AG08396 (cell line): Measurements from ENCODE around the gene PCDHA5.
"Not testable (repeated sequence)": the region's sequence is repeated elsewhere in the genome, so short reads cannot be mapped to it uniquely, and the experiment has no call there.

Source experiments
- DNase-seq: peaks from one replicate; pipeline ENCODE4 v3.0.0; 2012; ENCODE audit warnings: low spot score, mixed read lengths

Gene PCDHA5

DNA sequence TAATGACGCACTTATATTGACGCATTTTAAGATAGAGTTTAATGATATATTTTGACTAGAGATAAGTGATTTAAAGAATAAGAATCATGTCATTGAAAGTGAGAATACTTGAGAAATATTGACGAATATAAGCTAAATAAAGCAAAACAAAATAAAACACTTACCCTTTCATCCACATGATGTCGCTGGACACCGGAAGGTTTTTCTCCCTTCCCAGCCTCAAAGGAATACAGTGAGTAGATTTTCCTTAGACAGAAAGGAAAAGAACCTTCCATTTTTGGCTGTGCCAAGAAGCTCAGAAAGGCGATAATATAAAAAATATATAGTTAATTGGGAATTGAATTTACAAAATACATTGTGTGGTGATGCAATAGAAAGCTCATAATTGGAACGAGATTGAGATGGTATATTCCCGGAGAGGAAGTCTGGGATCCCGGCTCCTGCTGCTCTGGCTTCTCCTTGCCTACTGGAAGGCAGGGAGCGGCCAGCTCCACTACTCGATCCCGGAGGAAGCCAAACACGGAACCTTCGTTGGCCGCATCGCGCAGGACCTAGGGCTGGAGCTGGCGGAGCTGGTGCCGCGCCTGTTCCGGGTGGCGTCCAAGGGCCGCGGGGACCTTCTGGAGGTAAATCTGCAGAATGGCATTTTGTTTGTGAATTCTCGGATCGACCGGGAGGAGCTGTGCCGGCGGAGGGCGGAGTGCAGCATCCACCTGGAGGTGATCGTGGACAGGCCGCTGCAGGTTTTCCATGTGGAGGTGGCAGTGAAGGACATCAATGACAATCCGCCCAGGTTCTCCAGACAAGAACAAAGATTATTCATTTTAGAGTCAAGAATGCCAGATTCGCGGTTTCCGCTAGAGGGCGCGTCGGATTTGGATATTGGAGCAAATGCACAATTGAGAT is at the start of gene PCDHA5:
Gene PCDHA5, plus strand, starts transcription at position 239 of the 906 bp plus-strand sequence.
- peak; percentile 41 for DNase-seq

DNA sequence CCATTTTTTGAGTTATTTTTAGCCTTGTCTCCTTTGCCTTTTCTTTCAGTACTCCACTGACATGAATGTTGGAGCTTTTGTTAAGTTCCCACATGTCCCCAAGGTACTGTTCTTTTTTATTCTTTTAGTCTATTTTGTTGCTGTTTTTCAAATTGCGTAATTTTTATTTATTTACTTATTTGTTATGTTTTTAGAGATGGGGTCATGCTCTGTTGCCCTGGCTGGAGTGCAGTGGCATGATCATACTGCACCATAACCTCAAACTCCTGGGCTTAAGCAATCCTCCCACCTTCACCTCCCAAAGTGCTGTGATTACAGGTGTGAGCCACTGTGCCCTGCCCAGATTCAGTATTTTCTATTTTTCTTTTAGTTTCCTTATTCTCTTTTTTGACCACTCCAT is 40.9 kb upstream of the PCDHA5 start:
- DNase-seq: no peak

DNA sequence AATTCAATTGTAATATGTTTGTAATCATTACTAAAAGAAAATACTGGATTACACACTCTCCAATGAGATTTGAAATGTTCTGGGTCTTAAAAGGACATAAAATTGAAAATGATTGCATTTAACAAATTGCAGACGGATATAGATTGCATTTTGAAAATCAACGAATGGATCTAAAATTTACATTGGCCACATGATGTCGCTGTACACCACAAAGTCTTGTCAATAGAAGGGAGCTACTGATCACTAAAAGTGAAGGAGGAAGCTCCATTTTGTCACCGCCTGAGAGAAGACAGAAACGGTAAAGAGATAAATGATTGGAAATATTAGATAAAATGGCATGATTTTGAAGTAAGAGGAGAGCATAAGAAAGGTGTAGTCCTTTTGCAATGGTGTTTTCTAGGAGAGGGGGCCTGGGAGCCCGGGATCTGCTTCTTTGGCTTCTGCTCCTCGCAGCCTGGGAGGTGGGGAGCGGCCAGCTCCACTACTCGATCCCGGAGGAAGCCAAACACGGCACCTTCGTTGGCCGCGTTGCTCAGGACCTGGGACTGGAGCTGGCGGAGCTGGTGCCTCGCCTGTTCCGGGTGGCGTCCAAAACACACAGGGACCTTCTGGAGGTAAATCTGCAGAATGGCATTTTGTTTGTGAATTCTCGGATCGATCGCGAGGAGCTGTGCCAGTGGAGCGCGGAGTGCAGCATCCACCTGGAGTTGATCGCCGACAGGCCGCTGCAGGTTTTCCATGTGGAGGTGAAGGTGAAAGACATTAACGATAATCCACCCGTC is 35.3 kb upstream of the PCDHA5 start, which contains the start of gene PCDHA1:
Gene PCDHA1, plus strand, starts transcription at position 236 of the 782 bp plus-strand sequence.
- no peak for DNase-seq

DNA sequence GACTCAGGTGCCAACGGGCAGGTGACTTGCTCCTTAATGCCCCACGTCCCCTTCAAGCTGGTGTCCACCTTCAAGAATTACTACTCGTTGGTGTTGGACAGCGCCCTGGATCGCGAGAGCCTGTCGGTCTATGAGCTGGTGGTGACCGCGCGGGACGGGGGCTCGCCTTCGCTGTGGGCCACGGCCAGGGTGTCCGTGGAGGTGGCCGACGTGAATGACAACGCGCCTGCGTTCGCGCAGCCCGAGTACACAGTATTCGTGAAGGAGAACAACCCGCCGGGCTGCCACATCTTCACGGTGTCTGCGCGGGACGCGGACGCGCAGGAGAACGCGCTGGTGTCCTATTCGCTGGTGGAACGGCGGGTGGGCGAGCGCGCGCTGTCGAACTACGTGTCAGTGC is 34.0 kb upstream of the PCDHA5 start:
- not testable (repeated sequence) for DNase-seq

DNA sequence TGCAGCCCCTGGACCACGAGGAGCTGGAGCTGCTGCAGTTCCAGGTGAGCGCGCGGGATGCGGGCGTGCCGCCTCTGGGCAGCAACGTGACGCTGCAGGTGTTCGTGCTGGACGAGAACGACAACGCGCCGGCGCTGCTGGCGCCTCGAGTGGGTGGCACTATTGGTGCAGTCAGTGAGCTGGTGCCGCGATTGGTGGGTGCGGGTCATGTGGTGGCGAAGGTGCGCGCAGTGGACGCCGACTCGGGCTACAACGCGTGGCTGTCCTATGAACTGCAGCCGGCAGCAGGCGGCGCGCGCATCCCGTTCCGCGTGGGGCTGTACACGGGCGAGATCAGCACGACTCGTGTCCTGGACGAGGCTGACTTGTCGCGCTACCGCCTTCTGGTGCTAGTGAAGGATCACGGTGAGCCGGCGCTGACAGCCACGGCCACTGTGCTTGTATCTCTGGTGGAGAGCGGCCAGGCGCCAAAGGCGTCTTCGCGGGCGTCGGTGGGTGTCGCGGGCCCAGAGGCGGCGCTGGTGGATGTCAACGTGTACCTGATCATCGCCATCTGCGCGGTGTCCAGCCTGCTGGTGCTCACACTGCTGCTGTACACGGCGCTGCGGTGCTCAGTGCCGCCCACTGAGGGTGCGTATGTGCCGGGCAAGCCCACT is 33.4 kb upstream of the PCDHA5 start:
- not testable (repeated sequence) for DNase-seq

DNA sequence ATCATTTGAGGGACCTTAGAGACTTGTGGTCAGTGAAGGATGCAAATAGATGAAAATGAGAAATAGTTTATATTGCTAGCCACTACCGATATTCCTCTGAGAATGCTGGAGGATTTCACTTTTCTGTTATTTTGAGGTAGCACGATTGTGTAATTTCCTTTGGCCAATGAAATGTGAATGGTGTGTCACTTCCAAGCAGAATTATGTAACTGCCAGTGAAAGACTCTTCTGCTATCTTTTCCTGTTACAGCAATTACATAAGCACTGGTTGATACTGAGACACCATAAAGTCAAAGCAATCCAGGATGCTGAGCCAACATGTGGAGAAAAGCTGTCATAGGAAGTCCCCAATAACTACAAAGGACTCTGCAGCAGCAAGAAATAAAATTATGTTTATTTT is 30.3 kb upstream of the PCDHA5 start:
- DNase-seq: no peak

DNA sequence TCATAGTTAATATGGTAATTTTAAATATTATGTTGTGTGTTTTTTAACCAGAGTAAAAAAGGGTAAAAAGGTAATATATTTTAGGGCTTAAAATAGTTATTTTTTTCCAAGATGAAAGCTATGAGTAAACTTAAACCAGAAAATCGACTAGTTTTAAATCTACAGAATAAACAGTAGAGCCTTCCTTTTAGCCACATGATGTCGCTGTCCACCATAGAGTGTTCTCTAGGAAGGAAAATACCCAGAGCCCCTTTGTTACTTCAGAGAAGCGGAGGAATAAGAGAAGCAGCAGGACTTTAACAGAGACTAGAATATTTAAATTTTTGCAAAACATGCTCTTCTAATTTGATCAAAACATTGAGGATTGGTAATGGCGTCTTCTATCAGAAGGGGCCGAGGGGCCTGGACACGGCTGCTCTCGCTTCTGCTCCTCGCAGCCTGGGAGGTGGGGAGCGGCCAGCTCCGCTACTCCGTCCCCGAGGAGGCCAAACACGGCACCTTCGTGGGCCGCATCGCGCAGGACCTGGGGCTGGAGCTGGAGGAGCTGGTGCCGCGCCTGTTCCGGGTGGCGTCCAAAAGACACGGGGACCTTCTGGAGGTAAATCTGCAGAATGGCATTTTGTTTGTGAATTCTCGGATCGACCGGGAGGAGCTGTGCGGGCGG is 26.7 kb upstream of the PCDHA5 start, which contains the start of gene PCDHA2:
Gene PCDHA2, plus strand, starts transcription at position 258 of the 664 bp plus-strand sequence.
- peak; percentile 38 for DNase-seq

DNA sequence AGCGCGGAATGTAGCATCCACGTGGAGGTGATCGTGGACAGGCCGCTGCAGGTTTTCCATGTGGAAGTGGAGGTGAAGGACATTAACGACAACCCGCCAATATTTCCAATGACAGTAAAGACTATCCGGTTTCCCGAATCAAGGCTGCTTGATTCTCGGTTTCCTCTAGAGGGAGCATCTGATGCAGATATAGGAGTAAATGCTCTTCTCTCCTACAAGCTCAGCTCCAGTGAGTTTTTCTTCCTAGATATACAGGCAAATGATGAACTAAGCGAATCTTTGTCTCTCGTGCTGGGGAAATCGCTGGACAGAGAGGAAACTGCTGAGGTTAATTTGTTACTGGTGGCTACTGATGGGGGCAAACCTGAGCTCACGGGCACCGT is 26.2 kb upstream of the PCDHA5 start:
- peak; percentile 62 for DNase-seq

DNA sequence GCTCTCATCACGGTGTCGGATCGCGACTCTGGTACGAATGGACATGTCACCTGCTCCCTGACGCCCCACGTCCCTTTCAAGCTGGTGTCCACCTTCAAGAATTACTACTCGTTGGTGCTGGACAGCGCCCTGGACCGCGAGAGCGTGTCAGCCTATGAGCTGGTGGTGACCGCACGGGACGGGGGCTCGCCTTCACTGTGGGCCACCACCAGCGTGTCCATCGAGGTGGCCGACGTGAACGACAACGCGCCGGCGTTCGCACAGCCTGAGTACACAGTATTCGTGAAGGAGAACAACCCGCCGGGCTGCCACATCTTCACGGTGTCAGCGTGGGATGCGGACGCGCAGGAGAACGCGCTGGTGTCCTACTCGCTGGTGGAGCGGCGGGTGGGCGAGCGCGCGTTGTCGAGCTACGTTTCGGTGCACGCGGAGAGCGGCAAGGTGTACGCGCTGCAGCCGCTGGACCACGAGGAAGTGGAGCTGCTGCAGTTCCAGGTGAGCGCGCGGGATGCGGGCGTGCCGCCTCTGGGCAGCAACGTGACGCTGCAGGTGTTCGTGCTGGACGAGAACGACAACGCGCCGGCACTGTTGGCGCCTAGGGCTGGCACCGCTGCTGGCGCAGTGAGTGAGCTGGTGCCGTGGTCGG is 25.2 kb upstream of the PCDHA5 start:
- not testable (repeated sequence) for DNase-seq

DNA sequence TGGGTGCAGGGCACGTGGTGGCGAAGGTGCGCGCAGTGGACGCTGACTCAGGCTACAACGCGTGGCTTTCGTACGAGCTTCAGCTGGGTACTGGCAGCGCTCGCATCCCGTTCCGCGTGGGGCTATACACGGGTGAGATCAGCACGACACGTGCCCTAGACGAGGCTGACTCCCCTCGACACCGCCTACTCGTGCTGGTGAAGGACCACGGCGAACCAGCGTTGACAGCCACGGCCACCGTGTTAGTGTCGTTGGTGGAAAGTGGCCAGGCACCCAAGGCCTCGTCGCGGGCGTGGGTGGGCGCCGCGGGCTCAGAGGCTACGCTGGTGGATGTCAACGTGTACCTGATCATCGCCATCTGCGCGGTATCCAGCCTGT is 24.7 kb upstream of the PCDHA5 start:
- DNase-seq: no peak

DNA sequence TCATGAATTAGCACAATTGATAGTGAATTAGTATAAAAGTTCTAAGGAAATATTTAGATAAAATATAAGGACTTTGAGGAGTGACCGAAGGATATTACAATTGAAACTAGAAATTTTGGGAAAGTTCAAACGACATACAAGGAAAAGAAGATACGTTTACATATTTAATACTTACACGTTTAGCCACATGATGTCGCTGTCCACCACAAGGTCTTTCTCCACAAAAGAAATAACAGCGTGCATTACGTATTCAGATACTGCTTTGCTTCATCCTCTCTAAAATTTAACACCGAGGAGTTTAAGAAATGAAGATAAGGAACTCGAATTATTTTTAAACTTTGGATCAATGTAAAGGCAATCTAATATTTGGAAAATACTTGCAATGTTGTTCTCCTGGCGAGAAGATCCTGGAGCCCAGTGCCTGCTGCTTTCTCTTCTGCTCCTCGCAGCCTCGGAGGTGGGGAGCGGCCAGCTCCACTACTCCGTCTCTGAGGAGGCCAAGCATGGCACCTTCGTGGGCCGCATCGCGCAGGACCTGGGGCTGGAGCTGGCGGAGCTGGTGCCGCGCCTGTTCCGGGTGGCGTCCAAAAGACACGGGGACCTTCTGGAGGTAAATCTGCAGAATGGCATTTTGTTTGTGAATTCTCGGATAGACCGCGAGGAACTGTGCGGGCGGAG is 20.5 kb upstream of the PCDHA5 start, which contains the start of gene PCDHA3:
Gene PCDHA3, plus strand, starts transcription at position 242 of the 678 bp plus-strand sequence.
- DNase-seq: peak; percentile 46

DNA sequence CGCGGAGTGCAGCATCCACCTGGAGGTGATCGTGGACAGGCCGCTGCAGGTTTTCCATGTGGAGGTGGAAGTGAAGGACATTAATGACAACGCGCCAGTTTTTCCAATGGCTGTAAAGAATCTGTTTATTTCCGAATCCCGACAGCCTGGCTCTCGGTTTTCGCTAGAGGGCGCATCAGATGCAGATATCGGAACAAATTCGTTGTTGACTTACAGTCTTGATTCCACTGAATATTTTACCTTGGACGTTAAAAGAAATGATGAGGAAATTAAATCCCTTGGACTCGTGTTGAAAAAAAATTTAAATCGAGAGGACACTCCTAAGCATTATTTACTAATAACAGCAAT is 19.9 kb upstream of the PCDHA5 start:
- peak; percentile 61 for DNase-seq

DNA sequence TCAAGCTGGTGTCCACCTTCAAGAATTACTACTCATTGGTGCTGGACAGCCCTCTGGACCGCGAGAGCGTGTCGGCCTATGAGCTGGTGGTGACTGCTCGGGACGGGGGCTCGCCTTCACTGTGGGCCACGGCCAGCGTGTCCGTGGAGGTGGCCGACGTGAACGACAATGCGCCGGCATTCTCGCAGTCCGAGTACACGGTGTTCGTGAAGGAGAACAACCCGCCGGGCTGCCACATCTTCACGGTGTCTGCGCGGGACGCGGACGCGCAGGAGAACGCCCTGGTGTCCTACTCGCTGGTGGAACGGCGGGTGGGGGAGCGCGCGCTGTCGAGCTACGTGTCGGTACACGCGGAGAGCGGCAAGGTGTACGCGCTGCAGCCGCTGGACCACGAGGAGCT is 19.0 kb upstream of the PCDHA5 start:
- DNase-seq: not testable (repeated sequence)

DNA sequence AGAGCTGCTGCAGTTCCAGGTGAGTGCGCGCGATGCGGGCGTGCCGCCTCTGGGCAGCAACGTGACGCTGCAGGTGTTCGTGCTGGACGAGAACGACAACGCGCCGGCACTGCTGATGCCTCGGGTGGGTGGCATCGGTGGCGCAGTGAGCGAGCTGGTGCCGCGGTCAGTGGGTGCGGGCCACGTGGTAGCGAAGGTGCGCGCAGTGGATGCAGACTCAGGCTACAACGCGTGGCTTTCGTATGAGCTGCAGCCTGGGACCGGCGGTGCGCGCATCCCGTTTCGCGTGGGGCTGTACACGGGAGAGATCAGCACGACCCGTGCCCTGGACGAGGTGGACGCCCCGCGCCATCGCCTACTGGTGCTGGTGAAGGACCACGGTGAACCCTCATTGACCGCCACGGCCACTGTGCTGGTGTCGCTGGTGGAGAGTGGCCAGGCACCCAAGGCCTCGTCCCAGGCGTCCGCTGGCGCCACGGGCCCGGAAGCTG is 18.6 kb upstream of the PCDHA5 start:
- no peak for DNase-seq

DNA sequence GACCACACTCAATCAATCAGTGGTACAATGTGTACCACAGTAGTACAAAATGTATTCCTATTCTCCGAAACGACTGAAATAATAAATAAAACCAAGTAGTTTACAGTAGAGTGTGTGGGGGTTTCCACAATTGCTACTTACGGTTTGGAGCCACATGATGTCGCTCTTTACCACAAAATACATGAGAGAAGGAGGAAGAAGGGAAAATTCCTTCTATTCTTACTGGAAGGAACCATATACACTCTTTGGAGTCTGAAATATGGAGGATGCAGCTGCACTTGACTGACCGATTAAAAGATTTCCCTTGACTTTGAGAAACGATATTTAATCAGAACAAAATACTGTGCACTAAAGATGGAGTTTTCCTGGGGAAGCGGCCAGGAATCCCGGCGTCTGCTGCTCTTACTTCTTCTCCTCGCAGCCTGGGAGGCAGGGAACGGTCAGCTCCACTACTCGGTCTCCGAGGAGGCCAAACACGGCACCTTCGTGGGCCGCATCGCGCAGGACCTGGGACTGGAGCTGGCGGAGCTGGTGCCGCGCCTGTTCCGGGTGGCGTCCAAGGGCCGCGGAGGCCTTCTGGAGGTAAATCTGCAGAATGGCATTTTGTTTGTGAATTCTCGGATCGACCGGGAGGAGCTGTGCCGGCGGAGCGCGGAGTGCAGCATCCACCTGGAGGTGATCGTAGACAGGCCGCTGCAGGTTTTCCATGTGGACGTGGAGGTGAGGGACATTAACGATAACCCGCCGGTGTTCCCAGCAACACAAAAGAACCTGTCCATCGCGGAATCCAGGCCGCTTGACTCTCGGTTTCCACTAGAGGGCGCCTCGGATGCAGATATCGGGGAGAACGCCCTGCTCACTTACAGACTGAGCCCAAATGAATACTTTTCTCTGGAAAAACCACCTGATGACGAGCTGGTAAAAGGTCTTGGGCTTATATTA is 14.3 kb upstream of the PCDHA5 start, which contains the start of gene PCDHA4:
Gene PCDHA4, plus strand, starts transcription at position 235 of the 942 bp plus-strand sequence.
- peak; percentile 37 for DNase-seq

DNA sequence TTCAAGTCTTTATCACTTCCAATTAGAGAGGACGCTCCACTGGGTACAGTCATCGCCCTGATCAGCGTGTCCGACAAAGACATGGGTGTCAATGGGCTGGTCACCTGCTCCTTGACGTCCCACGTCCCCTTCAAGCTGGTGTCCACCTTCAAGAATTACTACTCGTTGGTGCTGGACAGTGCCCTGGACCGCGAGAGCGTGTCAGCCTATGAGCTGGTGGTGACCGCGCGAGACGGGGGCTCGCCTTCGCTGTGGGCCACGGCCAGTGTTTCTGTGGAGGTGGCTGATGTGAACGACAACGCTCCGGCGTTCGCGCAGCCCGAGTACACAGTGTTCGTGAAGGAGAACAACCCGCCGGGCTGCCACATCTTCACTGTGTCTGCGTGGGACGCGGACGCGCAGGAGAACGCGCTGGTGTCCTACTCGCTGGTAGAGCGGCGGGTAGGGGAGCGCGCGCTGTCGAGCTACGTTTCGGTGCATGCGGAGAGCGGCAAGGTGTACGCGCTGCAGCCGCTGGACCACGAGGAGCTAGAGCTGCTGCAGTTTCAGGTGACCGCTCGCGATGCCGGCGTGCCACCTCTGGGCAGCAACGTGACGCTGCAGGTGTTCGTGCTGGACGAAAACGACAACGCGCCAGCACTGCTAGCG is 13.0 kb upstream of the PCDHA5 start:
- not testable (repeated sequence) for DNase-seq

DNA sequence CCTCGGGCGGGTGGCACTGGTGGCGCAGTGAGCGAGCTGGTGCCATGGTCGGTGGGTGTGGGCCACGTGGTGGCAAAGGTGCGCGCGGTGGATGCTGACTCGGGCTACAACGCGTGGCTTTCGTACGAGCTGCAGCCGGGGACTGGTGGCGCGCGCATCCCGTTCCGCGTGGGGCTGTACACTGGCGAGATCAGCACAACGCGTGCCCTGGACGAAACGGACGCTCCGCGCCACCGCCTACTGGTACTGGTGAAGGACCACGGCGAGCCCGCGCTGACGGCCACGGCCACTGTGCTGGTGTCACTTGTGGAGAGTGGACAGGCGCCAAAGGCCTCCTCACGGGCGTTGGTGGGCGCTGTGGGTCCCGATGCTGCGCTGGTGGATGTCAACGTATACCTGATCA is 12.5 kb upstream of the PCDHA5 start:
- no peak for DNase-seq

DNA sequence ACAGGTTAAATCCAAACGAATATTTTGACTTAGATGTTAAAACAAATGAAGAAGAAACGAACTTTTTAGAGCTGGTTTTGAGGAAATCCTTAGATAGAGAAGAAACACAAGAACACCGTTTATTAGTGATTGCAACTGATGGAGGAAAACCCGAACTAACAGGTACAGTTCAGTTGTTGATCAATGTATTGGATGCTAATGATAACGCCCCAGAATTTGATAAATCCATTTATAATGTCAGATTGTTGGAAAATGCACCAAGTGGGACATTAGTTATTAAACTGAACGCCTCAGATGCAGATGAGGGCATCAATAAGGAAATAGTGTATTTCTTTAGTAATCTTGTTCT is 842 bp downstream of the PCDHA5 start:
- no peak for DNase-seq

DNA sequence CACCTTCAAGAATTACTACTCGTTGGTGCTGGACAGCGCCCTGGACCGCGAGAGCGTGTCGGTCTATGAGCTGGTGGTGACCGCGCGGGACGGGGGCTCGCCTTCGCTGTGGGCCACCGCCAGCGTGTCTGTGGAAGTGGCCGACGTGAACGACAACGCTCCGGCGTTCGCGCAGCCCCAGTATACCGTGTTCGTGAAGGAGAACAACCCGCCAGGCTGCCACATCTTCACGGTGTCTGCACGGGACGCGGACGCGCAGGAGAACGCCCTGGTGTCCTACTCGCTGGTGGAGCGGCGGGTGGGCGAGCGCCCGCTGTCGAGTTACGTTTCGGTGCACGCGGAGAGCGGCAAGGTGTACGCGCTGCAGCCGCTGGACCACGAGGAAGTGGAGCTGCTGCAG is 1.6 kb downstream of the PCDHA5 start:
- not testable (repeated sequence) for DNase-seq
